GM08714 (cell line): ENCODE results near the gene SASH1.

Source experiments
- H3K4me3 ChIP-seq: fragments of 200-500 bp; sonication (Bioruptor generic); 2 replicates; pipeline ENCODE4 v1.5.1; 2014; ENCODE audit warnings: mild to moderate bottlenecking, low read length, inconsistent platforms
- ZNF274 ChIP-seq: IDR thresholded peaks from 2 replicates; pipeline ENCODE4 v1.6.1; 2012; ENCODE audit warnings: mild to moderate bottlenecking, low read depth, low read length

The SASH1 gene

DNA sequence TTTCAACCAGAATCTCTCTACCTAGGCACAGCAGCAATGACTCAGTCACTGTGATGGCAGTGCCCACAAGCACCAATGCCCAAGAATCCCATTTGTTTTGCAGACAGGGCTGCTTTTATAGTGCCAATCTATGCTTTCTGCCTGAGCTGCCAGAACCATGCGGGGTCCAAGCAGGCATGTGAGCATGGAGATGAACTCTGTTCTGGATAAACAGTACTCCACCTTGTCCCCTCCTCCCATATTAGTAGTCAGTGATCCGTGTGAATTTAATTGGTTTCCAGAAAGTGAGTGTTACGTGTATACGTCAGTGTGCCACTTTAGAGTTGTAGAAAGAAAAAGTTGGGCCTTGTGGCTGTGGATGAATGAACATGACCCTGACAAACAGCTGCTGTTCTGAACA lies 79.4 kb downstream of the SASH1 start:
- TF ChIP-seq ZNF274 = no peak
- no peak overlapping the region for H3K4me3 ChIP-seq

DNA sequence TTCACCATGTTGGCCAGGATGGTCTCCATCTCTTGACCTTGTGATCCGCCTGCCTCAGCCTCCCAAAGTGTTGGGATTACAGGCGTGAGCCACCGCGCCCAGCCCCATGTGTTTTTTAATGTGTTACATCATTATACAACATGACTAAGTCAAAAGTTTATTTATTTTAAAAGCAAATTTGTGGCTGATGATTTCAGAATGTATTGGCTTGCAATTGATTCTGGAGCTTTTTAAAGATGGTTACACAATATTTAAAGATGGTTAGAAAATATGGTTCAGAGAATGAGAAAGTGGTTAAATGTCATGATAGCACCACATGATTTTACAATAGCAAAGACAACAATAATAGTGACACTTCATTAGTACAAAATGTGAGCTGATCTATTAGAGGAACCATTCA lies 80.5 kb downstream of the SASH1 start:
- no peak overlapping the region for H3K4me3 ChIP-seq
- TF ChIP-seq ZNF274 = no peak

DNA sequence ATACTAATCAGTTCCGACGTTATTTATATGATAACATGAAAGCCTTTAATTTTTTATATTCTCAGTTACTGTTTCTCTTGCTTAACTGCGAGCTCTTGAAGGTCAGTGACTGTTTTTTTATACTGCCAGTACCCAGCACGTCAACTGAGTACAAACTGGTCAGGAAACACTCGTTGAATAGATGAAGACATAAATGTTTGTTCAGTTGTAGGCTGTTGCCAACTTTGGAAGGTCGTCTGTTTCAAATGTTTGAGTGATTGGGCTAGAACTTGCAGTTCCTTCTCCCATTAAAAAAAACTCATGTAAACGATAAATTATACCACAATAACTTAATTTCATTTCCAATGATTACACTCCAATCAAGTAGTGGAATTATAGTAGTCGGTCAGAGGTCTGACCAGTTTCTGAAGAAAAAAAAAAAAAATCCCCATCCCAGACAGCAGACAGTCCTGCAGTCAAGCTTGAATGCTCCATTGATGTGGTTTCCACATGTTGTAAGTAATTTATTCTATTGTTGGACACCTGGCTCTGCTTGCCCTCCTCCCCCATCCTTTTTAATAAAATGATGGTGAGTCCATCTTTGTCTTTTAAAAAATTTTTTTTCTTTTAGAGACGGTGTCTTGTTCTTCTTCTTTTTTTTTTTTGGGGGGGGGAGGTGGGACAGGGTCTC lies 81.1 kb downstream of the SASH1 start:
- no peak for TF ChIP-seq ZNF274
- H3K4me3 ChIP-seq = no peak overlapping the region

- TF ChIP-seq ZNF274 = no peak
These were observed 82.8 kb downstream of the SASH1 start for GRCh38 chr6:148425443-148425842.

DNA sequence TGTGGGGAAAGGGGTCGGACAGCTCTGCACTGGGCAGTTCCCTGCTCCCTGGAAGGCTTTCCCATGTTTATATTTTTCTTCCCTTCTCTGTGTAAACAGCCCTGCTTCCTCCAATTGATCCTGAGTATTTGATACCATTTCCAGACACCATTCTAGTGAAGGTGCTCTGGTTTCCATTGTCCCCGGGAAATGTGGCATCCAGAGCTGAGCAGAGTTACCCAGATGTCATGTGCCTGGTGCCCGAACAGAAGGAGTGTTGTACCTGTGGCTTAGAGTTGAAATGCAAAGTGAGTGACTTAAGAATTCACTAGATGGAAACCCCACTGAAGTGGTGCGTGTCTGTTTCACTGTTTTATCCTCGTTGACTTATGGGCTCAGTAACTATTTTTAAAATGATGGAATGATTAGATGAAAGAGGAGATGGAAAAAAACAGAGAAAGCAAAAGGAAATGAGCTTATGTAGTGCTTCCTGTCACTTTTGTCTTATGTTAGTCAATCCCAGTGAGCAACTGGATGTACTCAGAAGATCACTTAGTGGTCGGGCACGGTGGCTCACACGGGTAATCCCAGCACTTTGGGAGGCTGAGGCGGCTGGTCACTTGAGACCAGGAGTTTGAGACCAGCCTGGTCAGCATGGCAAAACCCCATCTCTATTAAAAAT lies 83.8 kb downstream of the SASH1 start:
- no peak for TF ChIP-seq ZNF274
- no peak overlapping the region for H3K4me3 ChIP-seq

More at GRCh38 chr6:148425443-148425842, 82.8 kb downstream of the SASH1 start:
- H3K4me3 ChIP-seq = no peak overlapping the region

- no peak for TF ChIP-seq ZNF274
- no peak overlapping the region for H3K4me3 ChIP-seq
These were observed 84.7 kb downstream of the SASH1 start for GRCh38 chr6:148427333-148427732.

DNA sequence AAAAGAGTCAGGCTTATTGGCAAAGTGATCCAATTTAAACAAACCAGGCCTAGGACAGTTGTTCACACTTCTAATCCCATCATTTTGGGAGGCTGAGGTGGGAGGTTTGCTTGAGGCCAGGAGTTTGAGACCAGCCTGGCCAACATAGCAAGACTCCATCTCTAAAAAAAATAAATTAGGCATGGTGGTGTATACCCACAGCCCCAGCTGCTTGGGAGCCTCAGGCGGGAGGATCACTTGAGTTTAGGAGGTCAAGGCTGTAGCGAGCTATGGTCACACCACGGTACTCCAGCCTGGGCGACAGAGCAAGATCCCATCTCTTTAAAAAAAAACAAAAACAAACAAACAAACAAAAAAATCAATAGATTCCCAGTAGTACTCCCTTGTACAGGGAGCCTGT lies 86.8 kb downstream of the SASH1 start:
- TF ChIP-seq ZNF274 = no peak
- H3K4me3 ChIP-seq = no peak overlapping the region

GRCh38 chr6:148430897-148431296 lies 88.3 kb downstream of the SASH1 start:
- H3K4me3 ChIP-seq = no peak overlapping the region
- no peak for TF ChIP-seq ZNF274

DNA sequence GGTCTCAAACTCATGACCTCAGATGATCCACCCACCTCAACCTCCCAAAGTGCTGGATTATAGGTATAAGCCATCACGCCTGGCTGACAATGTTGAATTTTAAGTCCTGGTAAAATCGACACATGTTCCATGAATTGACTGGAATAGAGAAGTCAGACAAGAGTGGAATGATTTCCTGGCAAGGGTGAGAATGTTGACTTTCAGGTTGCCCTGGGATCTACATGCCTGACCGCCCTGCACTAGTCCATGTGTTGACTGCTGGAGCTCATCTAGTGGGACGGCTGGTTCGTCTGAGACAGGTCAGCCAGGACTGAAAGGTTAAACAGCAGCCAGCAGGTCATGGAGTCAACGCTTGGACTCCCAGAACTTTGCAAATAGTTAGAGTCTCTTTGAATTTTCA lies 88.8 kb downstream of the SASH1 start:
- no peak for TF ChIP-seq ZNF274
- H3K4me3 ChIP-seq = no peak overlapping the region

DNA sequence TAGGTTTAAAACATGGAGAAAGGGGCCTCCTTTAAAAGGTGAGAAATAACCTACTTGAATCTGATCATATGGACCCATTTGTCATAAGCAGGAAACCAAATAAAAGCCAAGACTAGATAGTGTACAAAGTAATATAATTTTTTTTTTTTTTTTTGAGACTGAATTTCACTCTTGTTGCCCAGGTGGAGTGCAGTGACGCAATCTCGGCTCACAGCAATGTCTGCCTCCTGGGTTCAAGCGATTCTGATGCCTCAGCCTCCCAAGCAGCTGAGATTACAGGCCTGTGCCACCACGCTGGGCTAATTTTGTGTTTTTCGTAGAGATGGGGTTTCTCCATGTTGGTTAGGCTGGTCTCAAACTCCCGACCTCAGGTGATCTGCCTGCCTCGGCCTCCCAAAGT lies 89.2 kb downstream of the SASH1 start:
- H3K4me3 ChIP-seq = no peak overlapping the region
- no peak for TF ChIP-seq ZNF274

- H3K4me3 ChIP-seq = no peak overlapping the region
- no peak for TF ChIP-seq ZNF274
These were observed 90.0 kb downstream of the SASH1 start for GRCh38 chr6:148432462-148433195.

- TF ChIP-seq ZNF274 = no peak
- H3K4me3 ChIP-seq = no peak overlapping the region
These were observed 92.7 kb downstream of the SASH1 start for GRCh38 chr6:148435386-148435785.

DNA sequence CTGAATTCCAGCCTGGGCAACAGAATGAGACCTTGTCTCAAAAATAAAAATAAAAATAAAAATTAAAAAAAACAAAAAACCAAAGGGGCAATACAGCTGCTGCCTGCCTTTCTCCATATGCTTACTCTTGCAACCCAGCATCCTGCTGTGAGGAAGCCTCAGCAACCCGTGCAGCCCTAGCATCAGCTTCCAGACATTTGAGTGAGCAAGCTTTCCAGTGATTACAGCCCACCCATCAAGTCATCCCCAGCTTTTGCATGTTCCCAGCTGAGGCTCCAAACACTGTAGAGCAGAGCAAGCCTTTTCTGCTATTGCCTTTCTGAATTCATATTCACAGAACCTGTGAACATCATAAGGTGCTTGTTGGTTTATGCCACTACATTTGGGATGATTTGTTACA lies 93.8 kb downstream of the SASH1 start:
- H3K4me3 ChIP-seq = no peak overlapping the region
- TF ChIP-seq ZNF274 = no peak

DNA sequence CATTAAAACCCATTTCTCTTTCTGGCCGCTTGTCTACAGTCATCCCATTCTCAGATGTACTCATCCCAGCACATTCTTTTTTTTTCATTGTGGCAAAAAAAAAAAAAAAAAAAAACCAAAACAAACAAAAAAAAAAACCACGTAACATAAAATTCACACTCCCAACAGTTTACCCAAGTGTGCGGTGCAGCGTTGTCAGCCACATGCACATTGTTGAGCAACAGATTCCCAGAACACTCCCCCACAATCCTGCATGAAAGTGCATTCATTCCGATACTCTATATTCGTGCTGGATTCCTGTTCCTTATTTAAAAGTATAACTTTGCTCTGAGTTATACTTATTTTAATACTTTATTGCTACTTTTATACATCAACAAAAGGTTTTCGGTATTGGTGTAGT lies 96.0 kb downstream of the SASH1 start:
- H3K4me3 ChIP-seq = no peak overlapping the region
- TF ChIP-seq ZNF274 = no peak

GRCh38 chr6:148440016-148440415 lies 97.4 kb downstream of the SASH1 start:
- no peak overlapping the region for H3K4me3 ChIP-seq
- TF ChIP-seq ZNF274 = no peak
